GM21381 (cell line): ENCODE data around the gene TFCP2L1.

Experiments
- ATAC-seq: cut with Tn5 transposase; IDR thresholded peaks from one replicate; pipeline ENCODE4 v1.9.1; 2021; ENCODE audit warnings: mild to moderate bottlenecking, moderate library complexity; ENCODE audit not compliant: unreplicated experiment

TFCP2L1 gene

DNA sequence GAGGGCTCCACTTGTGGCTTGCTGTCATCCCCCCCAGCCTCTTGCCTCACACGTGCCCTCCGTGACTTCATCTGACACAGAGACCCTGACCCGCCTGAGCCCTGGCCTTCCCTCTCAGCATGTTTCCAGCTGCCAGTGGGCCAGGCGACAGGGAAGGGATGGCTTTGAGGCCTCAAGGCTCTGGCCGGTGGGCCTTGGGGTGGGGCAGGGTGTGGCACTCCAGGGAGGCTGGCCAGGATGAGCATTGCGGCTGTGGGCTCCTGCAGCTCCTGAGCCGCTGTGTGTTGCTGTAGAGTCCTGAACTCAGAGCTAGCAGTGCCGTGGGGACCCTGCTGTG, 85.0 kb downstream of the TFCP2L1 start:
- ATAC-seq, result no peak

GRCh38 chr2:121199281-121200010, 85.6 kb downstream of the TFCP2L1 start:
- ATAC-seq, result no peak

DNA sequence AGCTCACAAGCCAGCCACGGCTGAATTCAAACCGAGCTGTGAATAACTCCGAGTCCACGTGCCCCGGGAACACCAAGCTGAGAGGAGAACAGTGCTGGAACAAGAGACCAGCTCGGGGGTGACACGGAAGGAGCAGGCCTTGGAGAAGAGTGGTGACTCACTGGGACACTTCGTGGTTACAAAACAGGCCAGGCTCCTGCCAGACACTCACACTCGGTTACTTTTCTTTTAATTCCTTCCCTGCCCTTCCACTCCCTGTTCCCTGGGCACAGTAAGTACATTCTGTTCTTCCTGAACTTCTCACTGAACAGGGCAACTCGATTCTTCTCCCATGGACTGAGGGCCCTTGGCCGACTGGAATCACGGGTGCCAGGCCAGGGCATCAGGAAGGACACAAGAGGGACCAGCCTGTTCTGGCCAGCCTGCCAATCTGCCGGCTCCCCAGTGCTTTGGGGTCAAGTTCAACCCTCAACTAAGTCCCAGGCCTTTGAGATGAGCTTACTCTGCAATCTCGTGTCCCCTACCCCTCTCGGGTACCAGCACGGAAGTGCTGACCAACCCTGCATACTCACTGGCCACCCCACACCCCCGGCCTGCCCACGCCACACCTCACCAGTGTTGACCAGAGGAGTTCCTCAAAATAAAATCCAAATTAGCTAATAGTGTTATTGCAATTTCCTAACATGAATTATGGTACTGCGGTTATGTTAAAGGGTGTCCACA, 87.5 kb downstream of the TFCP2L1 start:
- no peak for ATAC-seq

DNA sequence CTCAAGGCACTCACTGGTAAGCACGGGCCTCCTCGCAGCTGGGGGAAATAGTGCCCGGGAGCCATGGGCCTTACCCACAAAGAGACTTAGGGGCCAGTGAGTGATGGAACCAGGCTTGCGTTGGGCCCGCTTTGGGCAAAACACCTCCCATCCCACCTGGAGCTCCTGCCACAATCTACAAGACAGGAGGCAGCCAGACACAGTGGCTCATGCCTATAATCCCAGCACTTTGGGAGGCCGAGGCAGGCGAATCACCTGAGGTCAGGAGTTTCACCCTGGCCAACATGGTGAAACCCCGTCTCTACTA, 88.2 kb downstream of the TFCP2L1 start:
- no peak for ATAC-seq

DNA sequence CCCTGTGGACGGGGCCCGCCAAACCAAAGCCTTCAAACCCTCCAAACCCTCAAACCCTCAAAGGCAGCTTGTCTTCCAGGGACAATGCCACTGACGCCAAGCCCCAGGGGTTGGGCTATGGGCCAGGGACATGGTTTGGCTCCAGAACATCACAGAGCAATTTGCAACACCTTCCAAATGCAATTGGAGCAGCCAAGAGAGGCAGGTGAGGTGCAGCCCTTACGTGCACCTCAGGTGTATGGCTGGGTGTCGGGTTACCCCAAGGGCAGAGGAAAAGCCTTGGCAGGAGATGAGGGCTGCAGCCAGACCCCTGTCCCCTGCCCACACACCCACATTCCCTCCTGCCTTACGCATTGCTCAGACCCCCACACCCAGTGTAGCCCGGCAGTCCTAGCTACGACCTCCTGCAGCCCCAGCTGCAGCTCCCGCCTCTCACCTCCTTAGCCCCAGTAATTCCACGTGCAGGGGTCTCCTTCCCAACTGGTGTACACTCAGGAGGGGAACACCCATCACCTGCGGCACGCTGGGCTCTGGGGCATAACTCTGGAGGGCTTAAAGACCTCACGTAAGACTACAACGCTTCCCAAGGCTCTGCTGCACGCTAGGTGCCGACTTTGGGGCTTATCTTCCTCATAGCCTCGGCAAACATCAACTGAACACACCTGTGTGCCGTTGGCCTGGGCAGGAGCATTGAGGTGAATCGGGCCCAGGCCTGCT, 88.7 kb downstream of the TFCP2L1 start:
- no peak for ATAC-seq

GRCh38 chr2:121195036-121195435, 90.0 kb downstream of the TFCP2L1 start:
- ATAC-seq, result no peak

- ATAC-seq, result no peak
Observed at GRCh38 chr2:121194626-121195025, 90.4 kb downstream of the TFCP2L1 start.

DNA sequence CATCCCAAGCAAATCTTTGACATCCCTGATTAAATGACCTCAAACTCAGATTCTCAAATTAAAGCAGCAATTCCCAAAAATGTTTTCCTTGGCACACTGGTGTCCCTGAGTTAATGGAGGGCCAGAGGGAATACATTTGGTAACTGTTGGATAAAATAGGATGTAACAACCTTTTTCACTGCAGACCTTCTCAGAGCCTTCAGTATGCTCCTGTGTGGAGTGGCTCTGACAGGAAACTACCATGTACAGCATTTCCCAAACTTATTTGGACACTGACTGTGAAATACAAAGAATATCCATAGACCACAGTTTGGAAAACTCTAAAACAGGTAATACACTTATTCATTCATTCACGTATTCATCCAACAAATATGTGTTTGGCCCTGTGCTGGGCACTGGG, 91.8 kb downstream of the TFCP2L1 start:
- ATAC-seq, result no peak

DNA sequence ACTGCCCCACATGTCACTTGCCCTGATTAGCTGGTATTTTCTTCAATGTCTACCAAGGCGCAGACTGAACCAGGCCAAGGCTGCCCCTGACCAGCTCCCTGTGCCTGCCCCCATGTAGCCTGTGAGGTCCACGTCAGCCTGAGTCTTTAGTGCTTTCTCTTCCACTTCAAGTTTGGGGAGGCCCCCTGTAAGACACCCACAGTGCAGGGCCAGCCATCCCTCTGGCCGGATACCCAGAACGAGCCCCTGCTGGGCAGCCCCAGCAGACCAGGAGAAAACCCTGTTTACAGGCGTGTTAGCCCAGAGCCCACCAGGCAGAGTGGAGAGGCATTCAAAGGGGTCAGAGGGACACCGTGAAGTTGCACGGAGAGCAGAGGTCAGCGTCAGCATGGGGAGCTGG, 92.4 kb downstream of the TFCP2L1 start:
- ATAC-seq, result no peak

DNA sequence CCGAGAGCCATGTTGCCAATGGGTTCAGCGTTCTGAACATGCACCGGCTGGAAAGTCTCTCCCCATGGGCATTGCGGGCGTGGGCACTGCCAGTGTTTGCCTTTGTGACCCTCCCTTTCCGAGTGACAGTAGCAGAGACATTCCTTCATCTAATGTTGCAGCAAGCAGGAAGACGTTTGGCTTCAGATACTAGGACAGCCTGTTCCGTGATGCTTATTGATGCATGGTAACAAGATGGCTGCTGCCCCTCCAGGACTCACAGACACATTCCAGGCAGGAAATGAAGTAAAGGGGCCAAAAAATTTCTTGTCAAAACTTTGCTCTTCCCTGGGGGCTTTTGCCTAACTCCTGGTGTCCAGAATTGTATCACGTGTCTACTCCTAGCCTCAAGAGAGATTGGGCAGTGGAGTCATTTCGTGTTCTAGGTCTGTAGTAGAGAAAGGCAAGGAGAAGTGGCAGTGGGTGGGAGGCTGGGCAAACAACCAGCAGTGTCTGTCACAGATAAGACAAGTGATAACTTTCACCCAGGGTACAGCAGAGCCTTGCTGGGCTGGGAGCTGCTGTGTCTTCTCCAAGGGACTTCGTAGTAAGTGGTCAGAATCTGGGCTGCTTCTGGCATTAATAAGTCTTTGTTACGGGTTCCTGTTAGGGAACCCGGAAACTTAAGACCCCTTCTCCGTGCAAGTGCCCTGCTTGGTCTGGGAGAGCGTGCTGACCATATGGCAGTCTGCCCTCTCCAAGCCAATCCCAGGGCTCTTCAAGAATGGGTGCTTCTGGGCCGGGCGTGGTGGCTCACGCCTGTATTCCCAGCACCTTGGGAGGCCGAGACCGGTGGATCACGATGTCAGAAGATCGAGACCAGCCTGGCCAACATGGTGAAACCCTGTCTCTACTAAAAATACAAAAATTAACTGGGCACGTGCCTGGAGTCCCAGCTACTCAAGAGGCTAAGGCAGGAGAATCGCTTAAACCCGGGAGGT, 93.5 kb downstream of the TFCP2L1 start:
- ATAC-seq, result no peak

DNA sequence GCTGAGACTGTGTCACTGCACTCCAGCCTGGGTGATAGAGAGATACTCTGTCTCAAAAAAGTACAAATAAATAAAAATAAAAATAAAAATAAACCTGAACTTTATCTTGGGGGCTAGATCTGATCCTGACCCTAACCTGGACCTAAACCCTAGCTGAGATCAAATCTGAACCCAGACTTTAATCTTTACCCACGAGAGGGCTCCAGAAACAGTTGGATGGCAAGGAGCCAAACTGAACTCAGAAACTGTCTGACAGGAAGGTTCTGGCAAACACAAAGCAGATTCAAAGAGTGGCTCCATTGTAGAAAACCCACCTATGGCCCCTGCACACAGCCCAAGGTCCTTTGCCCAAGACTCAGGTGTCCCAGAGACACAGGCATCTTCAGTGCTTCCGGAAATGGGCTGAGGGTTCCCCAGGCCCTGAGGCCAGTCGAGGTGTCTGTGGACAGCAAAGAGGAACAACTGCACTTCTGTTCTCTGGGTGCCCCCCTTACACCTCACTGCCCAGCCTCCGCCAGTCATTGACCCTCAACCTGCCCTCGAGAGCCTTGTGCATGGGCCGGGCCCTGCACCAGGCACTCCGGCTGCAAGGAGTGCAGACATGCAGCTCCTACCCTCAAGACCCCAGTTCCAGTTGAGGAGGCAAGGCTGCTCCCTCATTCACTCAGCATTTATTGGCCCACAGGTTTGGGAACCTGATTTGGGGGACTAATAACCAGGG, 95.2 kb downstream of the TFCP2L1 start:
- no peak for ATAC-seq

GRCh38 chr2:121189011-121189410, 96.0 kb downstream of the TFCP2L1 start:
- no peak for ATAC-seq

DNA sequence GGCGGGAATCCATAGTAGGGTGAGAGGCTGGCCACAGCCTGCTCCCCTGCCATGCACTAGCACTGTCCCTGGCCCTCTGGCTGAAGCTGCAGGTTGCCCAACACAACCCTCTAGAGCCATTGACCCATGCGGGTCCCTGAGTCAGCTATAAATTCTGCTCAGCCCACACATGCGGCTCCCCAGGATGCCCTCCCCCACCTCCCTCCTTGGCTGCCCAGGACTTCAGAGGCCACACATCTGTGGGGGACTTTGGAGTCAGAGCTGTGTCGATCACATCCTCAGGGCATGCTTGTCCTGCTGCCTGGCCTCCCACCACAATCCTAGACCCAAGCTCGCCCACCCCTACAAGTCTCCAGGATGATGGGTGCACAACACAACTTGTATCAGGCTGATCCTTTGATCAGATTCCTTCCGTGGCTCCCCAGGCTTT, 97.0 kb downstream of the TFCP2L1 start:
- ATAC-seq, result no peak

- no peak for ATAC-seq
Observed at GRCh38 chr2:121187351-121187981, 97.5 kb downstream of the TFCP2L1 start.

DNA sequence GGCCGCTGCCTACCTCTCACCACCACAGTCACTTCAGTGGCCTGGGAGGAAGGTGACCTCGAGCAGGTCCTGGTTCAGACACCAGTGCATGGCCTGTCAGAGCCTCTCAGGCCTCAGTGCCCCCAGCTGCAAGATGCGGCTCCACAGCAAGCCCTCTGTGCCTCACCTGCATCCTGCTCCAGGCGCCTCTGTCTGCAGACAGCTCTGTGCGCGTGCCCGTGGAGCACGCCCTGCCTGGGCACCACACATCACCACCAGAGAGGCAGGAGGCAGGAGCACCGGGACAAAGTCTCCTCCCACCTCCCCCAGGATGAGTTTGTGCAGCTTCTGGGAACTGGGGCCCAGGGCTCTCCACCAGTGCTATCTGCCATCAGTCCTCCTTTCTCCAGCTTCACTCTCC, 98.7 kb downstream of the TFCP2L1 start:
- ATAC-seq, result no peak

DNA sequence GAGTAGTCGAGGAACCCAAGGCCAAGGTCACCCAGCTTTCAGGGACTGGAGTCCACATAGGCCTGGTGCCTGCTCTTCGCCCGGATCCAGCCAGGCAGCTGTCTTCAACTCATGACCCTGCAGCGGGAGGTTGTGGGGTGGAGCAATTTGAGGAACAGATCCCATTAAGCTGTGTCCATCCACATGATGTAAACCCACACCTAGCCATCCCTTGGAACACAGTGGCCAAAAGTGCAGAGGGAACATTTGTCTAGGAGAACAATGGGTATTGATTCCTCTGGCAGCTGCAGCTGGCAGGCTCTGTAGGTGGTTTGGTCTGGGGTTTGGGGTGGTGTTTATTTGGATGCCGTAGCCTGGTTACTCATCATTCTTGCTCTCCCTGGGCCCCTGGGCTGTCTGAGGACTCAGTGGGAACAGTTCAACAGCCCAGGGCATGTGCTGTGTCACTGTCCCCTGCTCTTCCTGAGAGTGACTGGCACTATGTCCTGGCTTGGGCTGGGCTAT, 99.4 kb downstream of the TFCP2L1 start:
- no peak for ATAC-seq

DNA sequence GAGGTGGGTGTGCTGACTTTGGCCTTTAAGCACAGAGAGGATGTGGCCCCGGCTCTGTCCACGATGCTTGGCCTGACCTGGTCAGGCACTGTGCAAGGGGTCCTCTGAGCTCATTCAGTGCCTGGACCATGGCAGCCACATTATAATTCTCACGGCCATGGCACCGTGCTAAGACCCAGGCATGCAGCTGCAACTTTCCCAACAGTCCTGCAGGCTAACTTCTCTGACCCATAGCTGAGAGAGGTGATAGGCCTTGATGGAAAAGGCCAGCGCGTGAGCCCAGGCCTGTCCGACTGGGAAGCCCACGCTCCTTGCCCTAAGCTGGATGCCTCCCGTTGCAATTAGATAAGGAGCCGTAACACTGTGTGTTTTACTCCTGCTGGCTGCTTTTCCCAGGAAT, 99.9 kb downstream of the TFCP2L1 start:
- ATAC-seq, result no peak

DNA sequence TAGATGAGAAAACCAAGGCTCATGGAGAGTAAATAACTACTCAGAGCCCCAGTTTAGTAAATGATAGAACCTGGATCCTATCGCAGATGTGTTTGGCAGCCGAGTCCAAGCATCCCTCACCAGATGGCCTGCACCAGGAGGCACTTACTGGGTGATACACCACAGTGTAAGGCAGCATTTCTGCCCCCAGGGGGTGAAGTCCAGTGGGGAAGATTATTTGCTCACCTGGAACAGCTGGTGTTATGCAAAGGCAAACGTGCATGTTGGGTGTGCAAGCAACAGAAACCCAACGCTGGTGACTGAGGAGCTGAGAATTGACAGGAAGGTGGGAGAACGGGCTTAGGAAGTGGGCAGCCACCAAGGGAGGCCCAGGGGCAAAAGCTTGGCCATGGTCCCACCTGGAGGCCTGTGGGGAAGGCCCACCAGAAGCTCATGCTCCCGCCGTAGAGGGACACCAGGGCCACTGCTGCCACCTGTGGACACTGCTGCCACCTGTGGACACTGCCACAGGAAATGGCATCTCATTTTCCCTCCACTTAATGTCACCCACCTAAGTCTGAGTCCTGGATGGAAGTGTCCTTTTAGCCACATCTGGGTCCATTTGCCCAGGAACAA, 100.6 kb downstream of the TFCP2L1 start:
- ATAC-seq, result no peak

GRCh38 chr2:121182520-121182919, 102.5 kb downstream of the TFCP2L1 start:
- ATAC-seq, result no peak
